HG03457 (cell line): ENCODE results near the gene MYOF.
"Not testable (repeated sequence)": the region's sequence is repeated elsewhere in the genome, so short reads cannot be mapped to it uniquely, and the experiment has no call there.

ENCODE experiments used
- ATAC-seq: cut with Tn5 transposase; IDR thresholded peaks from one replicate; pipeline ENCODE4 v1.9.1; 2021; ENCODE audit warnings: moderate number of reproducible peaks; ENCODE audit not compliant: unreplicated experiment

Gene MYOF

DNA sequence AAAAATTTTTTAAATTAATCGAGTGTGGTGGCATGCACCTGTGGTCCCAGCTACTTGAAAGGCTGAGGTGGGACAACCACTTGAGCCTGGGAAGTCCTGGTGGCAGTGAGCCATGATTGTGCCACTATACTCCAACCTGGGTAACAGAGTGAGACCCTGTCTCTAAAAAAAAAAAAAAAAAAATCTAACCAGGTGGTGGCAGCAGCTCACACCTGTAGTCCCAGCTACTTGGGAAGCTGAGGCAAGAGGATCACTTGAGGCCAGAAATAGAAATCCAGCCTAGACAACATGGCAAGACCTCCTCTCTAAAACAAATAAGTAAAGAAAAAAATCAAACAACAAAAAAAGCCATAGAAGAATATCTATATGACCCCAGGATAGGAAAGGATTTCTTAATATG is 3.6 kb upstream of the MYOF start:
- no peak for ATAC-seq

DNA sequence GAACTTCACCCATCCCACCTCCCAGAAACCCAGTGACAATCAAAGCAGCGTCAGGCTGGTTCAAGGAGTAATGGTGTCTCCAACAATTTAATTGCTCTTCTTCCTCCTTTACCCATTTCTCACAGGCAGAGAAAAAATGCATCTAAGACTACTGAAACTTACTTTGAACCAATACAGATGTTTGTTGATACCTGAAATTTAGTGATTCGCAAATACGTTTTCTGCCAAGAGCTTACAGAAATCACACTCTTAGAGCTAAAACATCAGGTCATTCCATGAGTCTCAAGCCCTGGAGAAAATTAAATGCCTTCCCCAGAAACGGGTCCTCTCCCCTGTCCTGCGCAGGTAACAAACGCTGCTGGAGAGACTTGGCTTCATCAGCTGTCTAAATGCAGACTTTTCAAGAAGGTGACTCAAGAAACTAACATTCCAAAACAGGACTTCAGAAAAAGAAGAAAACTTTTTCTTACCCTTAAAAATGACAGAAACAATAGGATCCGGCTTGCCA is 443 bp downstream of the MYOF start:
- no peak for ATAC-seq

DNA sequence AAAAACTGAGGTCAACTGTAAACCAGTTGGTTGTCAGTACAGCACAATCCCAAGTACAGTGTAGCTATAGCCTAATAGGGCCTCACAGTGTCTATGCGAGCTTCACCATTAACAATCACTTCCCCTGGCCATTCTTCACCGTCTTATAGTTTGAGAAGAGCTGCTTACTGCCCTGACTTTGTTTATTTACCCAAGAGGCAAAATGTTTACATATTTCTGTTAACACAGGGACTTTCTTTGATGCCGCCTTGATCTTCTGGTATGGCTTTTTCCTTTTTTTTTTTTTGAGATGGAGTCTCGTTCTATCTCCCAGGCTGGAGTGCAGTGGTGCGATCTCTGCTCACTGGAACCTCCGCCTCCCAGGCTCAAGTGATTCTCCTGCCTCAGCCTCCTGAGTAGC is 3.3 kb downstream of the MYOF start:
- ATAC-seq: no peak

DNA sequence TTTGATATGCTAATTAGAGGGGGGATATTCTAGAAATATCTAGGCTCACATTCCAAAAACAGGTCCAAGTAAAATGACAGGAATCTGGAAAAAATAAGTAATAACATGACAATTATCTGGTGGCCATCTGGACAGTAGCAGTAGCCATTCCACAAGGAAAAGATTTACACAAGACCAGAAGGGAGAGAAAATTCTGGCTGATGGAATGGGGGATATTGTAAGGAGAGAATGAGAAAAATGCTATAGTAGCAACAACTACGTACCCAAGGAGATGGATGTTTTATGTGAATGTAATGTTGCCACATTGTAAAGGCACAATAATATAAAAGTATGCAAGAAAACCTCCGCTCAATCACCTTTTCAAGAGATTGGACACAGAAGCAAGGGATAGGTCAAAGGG is 5.4 kb downstream of the MYOF start:
- no peak for ATAC-seq

DNA sequence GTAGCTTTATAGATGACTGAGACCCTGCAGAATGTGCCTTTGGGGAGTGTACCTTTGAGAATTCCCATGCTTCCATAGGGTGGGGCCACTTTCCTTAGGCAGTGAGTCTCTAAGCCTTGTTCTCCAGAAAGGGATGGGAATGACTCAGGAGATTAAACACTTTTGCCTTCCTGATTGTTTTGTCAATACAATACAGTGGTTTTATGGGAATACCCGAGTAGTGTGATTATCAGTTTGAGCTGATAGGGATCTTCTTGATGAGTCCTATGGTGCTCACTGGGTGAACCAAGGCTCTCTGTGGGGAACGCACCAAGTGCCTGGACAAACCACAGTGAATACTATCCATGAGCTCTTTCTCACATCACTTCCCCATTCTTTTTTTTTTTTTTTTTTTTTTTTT is 6.3 kb downstream of the MYOF start:
- ATAC-seq: no peak

DNA sequence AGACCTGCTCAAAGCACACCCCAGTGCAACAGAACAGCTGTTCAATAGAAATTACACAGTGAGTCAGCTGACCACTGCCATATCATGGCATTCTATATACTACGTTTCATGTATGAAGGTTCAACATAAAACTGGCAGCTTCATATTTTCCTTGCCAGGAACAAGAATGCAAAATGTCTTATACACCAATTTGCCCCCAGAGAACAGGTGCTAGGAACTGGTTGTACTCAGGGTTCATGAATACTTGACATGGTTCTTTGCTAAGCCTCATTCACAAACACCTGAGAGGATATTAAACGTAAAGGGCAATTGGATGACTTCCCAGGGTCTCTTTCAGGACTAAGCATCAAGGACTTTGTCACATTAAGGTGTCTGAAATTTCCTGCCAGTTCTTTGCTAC is 6.9 kb downstream of the MYOF start:
- no peak for ATAC-seq

DNA sequence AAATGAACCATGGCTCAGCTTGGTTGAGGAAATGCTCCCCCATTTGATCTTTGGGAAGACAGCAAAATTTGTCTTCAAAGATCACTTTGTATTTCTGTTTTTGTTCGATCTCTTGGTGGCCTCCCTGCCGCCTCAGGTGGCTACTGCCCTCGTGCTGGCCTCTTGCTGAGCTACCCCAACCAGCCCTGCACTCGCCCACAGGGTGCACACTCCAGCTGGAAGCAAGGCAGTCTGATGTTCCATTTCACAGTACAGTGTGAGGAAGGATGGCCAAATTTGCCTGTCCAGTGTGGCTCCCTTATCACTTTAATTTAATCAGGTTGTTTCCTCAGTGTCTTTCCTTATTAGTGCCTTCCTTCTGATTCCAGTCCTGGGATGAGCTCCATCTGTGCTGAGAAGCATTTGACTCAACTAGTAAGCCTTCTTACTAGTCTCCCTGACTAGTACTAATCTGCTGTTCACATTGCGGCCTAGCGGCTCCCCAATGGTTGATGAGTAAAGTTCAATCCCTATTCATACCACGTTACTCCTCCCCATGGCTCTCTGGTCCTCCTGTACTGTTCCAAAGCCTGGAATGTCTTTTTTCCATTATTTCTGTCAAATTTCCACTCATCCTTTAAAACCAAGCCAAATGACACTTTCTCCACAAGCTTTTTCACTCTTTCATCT is 8.2 kb downstream of the MYOF start:
- ATAC-seq: no peak

DNA sequence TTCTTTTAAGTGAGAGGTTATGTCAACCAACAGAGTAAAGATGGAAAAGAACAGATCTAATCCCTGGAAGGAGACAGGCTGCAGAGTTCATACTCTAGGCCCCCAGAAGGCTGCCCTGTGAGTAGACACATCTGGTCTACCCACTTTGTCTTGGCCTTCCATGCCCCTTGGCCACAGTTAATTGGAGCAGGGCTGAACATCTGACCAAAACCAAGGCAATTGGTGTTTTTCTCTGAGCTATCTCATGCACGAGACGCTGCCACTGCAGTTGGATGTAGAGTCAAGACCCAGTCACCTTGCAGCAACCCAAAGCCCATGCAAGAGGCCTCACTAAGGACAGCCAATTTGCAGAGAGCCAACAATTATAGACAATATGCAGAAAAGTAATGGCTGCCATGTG is 9.0 kb downstream of the MYOF start:
- ATAC-seq: no peak

DNA sequence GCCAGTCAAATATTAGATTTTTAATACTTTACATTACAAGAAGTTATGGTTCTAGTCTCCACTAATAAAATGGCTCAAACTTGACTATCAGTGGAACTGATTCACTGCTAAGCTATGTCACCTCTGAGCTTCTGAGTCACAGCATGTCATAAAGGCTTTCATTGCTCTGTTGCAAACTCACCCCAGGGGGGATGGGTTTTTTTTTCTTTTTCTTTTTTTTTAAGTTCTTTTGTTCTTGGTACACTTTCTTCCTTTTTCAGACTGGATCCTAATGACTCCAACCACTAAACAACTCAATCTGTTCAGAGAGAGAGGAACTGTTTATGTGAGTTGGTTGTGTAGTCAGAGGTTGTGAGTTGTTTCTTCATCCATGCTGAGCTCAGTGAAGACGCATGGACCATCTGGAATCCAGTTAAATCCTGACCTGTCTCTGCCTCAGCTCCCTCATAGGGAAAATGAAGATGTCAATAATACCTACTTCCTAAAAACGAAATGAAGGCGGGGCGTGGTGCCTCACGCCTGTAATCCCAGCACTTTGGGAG is 11.0 kb downstream of the MYOF start:
- no peak for ATAC-seq

DNA sequence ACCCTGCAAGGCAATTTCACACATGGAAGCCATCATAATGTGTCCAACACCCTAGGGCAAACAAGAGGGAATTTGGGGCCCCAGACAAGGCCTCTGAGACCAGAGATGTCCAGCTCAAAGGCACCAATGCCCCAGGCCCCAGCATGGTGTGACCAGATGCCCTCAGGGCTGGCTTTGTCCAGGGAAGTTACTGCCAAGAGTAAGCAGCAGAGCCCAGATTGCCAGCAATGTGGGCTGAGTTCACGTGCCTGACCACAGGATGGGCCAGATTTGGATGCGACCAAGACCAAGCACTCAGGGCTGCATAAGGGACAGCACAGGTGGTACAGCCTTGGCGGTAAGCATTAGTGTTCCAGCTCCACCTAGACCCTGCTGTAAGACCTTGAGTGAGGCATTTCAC is 12.7 kb downstream of the MYOF start:
- no peak for ATAC-seq

DNA sequence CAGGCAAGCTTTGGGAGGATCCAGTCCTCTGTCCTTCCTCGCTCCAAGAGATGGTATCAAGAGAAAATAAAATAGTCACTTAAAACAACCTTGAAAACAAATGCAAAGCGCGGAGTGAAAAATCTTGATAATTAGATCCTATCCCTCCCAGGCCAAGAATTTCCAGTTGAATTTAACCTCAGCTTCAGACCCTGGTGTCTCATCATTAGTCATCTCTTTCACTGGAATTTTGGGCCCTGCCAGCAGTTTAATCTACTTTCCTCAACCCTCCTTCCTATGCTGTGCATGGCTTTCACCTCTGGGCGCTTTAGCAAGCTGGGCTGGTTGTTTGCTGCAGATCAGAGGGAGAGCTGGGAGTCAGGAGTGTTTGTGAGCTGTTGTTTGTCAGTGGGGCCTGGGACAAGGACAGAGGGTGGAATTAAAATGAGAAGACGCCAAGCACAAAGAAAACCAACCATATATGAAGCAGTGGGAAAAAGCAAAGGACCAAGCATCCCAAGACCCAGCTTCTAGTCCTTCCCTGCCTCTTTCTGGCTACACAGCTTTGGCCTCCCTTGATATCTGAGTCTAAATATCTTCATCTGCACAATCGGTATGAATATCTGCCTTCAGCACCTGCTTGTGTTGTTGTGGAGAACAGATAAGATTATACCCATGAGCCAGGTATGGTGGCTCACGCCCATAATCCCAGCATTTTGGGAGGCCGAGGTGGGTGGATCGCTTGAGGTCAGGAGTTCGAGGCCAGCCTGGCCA is 13.5 kb downstream of the MYOF start:
- ATAC-seq: no peak

DNA sequence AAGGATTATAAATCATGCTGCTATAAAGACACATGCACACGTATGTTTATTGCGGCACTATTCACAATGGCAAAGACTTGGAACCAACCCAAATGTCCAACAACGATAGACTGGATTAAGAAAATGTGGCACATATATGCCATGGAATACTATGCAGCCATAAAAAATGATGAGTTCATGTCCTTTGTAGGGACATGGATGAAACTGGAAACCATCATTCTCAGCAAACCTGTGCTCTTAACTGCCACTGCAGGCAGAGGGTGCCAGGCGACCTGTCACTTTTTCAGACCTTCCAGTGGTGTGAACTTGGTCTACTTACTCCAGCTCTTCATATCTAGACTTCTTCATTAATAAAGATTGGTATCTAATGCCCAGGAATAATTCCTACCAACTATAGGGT is 14.5 kb downstream of the MYOF start:
- ATAC-seq: not testable (repeated sequence)

DNA sequence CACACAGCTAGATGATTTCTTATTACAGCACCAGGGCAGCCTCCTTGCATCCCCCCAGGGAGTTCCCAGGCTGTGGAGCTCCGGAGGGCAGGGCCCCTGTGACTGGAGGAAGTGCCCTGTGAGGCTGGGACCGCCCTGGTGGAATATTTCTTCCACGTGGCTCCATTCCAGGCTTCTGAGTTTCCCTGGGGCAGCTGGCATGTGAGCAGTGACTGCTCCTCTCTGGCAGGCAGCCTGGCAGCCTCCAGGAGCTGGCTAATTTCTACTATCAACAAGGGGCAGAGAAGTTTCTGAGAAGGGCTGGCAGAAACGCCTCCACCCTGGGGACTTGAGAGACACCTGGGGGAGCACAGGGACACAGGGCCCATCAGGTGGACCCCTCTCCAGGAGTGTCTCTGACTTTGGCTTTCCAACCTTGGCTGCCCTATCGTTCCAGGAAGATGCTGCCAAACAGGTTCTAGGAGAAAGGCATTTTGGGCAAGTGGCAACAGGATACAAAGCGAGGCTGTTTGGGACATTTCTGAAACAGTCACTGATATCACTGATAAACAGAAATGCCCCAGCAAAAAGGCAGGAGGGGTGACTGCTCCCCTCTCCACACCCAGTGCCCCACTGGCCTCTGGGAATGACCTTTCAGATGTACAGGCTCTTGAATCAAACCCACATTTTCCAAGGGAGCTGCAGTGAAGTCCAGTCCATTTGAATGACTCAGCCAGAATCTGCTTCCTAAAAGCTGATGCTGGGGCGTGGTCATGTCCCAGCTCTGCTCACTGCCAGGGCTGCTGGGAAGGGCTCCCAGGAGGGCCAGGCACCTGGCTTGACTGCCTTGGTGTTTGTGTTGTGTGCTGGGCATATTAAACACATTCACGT is 16.1 kb downstream of the MYOF start:
- ATAC-seq: no peak

DNA sequence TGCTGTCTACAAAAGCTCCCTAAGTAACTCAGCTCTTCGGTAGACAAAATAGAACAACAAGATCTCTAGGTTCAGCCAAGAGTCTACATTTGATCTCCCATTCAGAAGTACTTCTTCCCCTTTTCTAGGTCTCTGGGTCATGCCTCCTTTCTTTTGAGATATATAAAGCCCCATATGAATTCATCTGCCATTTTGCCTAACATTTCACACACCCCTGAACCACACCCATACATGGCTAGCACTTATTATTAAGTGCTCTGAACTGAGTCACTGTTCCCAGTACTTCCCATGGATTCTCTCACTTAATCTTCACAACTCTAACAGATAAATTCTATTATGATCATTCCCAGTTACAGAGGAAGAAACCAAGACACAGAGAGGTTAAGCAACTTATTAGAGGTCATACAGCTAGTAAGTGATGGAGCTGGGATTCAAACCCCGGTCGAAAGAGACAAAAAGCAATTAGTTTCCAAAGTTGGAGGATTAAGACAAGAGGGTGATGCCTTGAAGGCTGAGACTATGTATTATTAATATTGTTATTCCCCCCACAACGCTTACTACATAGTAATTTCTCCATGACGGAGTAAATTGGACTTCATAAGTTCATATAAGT is 17.3 kb downstream of the MYOF start:
- ATAC-seq: no peak

DNA sequence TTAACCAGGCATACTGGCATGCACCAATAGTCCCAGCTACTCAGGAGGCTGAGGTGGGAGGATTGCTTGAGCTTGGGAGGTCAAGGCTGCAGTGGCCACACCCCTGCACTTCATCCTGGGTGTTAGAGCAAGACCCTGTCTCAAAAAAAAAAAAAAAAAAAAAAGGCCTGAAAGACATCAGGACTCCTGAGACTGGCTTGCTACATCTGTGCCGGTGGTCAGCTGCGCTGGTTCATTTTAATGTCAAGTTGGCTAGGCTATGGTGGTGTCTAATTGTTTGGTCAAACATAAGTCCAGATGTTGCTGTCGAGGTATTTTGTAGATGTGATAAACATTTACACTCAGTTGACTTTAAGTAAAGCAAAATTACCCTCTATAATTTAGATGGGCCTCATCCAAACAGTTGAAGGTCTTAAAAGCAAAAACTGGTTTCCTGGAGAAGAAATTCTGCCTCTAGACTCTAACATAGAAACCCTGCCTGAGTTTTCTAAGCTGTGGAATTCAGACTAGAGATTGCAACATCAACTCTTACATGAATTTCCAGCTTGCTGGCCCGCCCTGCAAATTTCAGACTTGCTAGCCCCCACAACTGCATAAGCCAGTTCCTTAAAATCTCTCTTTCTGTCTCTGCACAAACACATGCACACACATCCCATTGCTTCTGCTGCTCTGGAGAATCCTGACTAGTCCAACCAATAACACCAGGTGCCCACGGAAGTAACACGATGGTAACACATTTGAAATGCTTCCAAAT is 18.2 kb downstream of the MYOF start:
- no peak for ATAC-seq

DNA sequence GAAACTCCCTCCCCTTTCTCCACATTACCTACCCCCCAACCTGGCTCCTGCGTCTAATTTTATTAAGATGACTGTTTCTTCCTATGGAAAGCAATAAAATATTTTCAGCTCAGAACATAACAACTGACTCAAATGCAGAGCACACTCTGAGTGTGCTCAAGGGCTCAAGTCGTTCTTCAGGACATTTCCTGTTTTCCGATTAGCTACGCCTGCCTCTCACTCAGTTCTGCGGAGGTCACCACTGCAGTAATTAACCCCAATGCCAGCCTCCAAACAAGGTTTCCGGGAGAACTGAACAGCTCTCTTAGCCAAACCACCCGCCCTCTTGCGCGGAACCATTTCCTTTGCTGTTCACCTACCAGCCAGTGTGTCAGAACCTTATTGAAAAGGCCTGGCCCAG is 19.3 kb downstream of the MYOF start:
- no peak for ATAC-seq

DNA sequence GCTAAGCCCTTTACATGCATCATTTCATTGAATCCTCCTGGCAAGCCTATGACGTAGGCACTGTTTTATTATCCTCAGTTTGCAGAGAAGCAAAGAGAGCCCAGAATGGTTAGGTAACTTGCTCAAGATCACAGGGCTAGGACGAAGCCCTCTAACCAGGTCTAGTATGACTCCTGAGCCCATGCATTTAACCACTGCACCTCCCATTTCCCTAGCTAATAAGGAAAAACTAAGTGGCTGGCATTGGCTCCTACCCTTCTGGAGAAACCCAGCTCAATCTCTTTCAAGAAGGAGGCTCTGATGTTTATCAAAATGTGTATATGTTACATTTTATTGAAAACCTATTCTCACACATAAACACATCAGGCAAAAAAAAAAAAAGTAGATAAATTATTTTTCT is 19.8 kb downstream of the MYOF start:
- ATAC-seq: no peak

DNA sequence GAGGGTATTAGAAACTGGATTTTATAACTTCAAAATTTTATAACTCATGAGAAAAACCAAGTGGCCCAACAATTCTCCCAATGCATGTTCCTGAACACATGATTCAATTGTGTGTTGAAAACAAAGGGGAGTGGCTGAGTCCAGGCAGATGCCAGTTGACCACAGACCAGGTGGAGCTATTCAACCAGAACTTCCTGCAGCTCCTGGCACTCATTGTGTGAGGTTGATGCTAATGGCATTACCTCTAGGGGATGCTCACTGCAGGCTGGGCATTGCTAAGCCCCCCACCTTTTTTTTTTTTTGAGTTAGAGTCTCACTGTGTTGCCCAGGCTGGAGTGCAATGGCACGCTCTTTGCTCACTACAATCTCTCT is 20.3 kb downstream of the MYOF start:
- no peak for ATAC-seq

DNA sequence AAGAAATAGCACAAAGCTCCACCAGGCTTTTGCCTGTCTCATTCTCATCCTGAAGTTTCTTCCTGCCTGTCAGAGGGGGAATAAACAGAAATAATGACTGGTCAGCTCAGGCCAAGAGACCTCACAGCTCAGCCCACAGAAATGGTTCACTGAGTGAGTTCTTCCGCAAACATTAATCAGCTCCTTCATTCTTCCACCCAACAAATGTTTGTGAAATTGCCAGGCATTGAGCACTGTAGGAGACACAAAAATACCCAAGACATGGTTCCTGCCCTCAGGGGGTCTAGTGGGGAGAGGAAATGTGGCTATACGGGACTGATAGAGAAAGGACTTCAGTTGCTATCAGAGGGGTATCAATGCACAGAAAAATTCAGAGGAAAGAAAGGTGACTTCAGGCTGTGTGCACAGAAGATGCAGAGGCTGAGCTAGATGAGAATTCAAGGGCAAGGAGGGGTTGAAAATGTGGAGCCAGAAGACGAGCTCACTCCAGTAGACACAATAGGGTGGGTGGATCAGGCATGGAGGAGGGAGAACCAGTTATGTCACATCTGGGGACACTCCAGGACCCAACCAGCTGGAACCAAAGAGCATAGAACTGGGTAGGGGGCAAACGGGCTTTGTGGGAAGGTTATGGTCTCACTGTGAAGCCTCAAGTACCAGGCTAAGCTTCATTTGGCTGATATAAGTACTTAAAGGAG is 20.9 kb downstream of the MYOF start:
- no peak for ATAC-seq

DNA sequence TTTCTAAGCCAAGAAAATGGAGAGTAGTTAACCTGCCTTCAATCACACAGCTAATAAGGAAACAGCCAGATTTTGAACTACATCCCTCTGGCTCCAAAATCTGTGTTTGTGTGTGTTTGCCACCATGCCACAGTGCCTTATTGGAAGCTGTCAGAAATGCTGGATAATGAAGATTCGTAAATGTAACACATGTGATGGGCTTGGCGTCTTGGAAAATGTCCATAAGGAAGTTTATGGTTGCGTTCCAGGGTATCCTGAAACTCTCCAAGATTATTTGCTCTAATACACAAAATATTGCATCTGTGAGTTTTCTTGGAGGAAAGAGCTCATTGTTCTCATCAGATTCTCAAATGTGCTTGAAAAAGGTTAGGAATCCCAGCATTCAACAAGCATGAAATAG is 22.7 kb downstream of the MYOF start:
- no peak for ATAC-seq
